Measurements from ENCODE around the gene H19.

DNA sequence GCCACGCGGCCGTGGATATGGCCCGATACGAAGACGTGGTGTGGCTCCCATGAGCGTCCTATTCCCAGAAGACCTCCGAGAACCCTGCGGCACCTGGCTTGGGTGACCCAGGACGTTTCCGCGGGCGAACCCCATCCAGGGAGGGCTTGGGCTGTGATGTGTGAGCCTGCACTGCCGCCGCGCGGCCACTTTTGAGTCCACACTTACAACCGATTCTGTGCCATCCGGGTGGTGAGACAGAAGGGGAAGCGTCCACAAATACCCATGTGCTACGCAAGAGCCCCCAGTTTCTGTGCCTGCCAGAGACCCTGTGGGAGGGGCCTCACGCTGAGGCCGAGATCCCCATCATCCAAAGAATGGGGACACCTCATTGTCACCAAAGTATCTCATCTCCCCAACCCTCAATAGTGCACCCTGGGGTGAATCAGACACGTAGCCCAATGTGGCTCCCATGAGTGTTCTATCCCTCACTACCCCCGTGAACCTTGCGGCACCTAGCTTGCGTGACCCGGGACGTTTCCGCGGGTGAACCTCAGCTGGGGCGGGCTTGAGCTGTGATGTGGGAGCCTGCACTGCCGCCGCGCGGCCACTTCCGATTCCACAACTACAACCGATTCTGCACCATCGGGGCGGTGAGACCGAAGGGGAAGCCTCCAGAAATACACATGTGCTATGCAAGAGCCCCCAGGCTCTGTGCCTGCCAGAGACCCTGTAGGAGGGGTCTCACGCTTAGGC is 4.6 kb upstream of the H19 start:
- TF ChIP-seq, protein P1, sequence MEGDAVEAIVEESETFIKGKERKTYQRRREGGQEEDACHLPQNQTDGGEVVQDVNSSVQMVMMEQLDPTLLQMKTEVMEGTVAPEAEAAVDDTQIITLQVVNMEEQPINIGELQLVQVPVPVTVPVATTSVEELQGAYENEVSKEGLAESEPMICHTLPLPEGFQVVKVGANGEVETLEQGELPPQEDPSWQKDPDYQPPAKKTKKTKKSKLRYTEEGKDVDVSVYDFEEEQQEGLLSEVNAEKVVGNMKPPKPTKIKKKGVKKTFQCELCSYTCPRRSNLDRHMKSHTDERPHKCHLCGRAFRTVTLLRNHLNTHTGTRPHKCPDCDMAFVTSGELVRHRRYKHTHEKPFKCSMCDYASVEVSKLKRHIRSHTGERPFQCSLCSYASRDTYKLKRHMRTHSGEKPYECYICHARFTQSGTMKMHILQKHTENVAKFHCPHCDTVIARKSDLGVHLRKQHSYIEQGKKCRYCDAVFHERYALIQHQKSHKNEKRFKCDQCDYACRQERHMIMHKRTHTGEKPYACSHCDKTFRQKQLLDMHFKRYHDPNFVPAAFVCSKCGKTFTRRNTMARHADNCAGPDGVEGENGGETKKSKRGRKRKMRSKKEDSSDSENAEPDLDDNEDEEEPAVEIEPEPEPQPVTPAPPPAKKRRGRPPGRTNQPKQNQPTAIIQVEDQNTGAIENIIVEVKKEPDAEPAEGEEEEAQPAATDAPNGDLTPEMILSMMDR (IDR thresholded peaks at IDR 0.05; ENCODE audit: borderline replicate concordance, extremely low read depth, low read length, poor library complexity, severe bottlenecking) = no peak
- TF ChIP-seq EZH2 (IDR thresholded peaks at IDR 0.05; ENCODE audit: borderline replicate concordance, low read depth, low read length, severe bottlenecking) = no peak
